Liver (tissue), 3 donors: ENCODE data around the gene TMEM129.

Experiments
- TAF1 ChIP-seq: conservative IDR thresholded peaks from 2 replicates; pipeline ENCODE4 v1.6.1; 2016; ENCODE audit warnings: antibody characterized with exemption, mild to moderate bottlenecking
- TF ChIP-seq, protein P1 (sequence below): fragments of 150-350 bp; IDR thresholded peaks from 2 replicates; pipeline ENCODE4 v1.5.1; 2017; ENCODE audit warnings: improper control_type of control experiment, low read depth, low read length; ENCODE audit not compliant: missing input control
- donor health status: healthy.
- donor health status: healthy.

DNA sequence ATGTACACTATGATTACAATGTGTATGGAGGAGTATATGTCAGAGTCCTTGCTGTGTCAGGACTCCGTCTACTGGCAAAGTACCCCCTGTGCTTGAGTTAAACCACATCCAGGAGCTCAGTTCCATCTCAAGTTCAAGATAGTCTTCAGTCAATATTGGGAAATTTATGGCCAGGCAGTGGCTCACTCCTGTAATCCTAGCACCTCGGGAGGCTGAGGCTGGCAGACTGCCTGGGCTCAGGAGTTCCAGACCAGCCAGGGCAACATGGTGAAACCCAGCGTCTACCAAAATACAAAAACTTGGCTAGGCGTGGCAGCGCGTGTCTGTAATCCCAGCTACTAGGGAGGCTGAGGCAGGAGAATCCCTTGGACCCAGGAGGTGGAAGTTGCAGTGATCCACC, 14.8 kb downstream of the TMEM129 start:
- TF ChIP-seq, protein P1, sequence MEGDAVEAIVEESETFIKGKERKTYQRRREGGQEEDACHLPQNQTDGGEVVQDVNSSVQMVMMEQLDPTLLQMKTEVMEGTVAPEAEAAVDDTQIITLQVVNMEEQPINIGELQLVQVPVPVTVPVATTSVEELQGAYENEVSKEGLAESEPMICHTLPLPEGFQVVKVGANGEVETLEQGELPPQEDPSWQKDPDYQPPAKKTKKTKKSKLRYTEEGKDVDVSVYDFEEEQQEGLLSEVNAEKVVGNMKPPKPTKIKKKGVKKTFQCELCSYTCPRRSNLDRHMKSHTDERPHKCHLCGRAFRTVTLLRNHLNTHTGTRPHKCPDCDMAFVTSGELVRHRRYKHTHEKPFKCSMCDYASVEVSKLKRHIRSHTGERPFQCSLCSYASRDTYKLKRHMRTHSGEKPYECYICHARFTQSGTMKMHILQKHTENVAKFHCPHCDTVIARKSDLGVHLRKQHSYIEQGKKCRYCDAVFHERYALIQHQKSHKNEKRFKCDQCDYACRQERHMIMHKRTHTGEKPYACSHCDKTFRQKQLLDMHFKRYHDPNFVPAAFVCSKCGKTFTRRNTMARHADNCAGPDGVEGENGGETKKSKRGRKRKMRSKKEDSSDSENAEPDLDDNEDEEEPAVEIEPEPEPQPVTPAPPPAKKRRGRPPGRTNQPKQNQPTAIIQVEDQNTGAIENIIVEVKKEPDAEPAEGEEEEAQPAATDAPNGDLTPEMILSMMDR = no peak
- TF ChIP-seq TAF1 = no peak
